Measurements from ENCODE around the gene AKR1D1.
"Not testable (repeated sequence)": the region's sequence is repeated elsewhere in the genome, so short reads cannot be mapped to it uniquely, and the experiment has no call there.

- not testable (repeated sequence) for TF ChIP-seq EP300 (IDR thresholded peaks at IDR 0.05; ENCODE audit: low read depth); POLR2AphosphoS5 (IDR thresholded peaks at IDR 0.05); CTCF (IDR thresholded peaks at IDR 0.05)
Measured at GRCh38 chr7:138075786-138076185, 473 bp upstream of the AKR1D1 start.
